Measurements from ENCODE around the gene WASL.
"Not testable (repeated sequence)": the region's sequence is repeated elsewhere in the genome, so short reads cannot be mapped to it uniquely, and the experiment has no call there.

Gene WASL

DNA sequence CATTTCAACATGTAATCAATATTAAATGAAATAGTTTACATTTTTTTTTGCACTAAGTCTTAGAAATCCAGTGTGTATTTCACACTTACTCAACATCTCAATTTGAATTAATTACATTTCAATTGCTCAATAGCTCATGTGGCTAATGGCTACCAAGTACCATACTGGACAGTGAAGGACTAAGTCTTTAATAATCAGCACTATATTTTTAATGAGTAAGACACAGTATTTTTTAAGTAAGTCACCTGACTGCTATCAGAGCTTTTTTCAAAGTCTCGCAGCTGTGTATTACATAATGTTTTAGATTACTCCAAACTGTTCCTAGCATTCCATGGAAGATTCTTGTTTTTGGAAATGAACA, 19.6 kb downstream of the WASL start:
- no peak for DNase-seq

DNA sequence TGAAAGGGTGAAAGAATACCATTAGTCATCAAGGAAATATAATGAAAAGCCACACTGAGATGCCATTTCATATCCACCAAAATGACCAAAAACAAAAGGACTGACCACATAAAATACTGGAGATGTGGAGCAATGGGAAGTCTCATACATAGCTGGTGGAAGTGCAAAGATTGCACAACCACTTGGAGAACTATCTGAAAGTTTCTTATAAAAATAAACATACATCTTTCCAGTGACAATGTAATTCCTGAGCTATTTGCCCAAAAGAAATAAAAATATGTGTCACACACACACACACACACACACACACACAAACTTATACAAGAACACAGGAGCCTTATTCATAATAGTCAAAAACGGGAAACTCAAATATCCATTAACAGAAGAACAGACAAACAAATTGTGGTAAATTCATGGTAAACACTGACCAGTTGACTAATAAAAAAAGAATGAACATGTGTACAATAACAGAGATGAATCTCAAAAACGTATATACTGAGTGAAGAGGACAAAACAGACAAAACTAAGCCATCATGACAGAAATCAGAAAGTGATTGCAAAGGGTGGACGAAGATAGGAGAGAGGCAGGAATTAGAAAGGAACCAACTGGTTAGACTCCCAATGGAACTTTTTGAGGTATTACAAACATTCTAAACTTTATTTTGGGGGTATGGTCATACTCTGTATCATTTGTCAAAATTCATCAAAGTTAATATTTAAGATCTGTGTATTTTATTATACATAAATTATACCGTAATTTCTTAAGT, 21.5 kb downstream of the WASL start:
- DNase-seq = no peak

- no peak for DNase-seq
These were observed 23.1 kb downstream of the WASL start for GRCh38 chr7:123725586-123726171.

- no peak for DNase-seq
These were observed 24.0 kb downstream of the WASL start for GRCh38 chr7:123724817-123725253.

- DNase-seq = no peak
These were observed 24.9 kb downstream of the WASL start for GRCh38 chr7:123723913-123724312.

GRCh38 chr7:123720527-123720926, 28.3 kb downstream of the WASL start:
- not testable (repeated sequence) for DNase-seq

- no peak for DNase-seq
These were observed 29.5 kb downstream of the WASL start for GRCh38 chr7:123719197-123719721.

DNA sequence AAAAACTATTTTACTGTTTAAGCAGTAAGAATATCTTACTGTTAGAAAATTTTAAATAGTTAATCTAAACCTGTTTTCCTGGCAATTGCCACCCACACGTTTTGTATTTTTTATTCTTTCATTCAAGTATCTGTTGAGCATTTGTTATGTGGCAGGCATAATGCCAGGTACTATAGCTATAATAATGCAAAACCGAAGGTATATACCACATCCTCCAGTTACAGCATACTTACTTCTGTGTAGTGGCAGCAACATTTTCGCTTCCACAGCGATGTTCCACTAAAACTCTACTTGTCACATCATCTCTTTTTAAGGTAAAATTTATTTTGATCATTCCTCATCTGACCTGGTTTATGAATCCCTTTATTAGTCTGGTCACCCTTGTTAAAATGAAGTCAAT, 30.0 kb downstream of the WASL start:
- no peak for DNase-seq

DNA sequence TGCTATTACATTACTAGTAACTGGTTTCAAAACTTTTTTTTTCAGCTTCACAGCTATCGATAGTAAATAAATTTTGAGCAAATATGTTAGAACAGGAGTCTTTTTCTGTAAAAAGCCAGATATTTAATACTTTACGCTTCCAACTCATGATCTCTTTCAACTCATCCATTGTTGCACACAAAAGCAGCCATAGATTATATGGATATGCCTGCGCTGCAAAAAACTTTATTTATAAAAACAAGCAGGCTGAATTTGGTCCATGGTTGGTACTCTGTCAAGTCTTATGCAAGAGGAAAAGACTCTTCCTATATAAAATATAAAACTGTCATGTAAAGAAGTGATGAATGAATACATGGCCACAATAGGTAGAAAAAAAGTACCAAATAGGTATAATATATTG, 31.1 kb downstream of the WASL start:
- no peak for DNase-seq

DNA sequence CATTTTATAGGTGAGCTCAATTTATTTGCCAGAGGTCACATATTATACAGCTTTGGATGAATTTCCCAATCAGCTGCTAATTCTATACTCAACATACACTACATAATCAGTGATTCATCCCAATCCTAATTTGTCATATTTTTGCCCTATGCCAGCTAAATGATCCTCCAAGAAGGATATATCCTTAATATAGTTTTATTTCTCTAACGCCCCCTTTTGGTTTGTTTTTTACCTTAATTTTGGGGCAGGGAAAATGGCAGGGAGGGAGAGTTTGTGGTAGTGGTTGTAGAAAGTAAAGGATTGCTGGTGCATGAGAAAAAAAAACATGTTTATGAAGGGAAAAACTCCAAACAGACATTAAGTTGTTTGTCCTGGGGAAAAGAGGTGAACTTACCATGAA, 31.9 kb downstream of the WASL start:
- no peak for DNase-seq

DNA sequence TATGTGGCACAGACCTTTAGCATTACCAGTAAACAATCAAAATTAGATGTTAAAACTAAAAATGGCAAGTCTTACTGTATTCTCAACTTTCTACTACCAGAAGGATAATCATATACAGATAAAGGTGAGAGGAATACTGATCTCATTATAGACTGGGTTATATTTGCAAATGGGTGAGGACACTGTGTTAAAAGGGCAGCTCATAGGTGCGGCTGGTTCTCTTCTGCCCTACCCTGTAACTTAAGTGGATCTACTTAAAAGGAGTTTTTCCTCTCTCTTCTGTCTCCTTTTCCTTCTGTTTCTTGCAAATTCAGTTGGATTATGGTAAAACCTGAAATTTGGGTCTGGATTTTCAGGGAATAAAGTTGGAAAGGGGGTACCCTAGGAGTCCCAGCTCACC, 33.0 kb downstream of the WASL start:
- no peak for DNase-seq

DNA sequence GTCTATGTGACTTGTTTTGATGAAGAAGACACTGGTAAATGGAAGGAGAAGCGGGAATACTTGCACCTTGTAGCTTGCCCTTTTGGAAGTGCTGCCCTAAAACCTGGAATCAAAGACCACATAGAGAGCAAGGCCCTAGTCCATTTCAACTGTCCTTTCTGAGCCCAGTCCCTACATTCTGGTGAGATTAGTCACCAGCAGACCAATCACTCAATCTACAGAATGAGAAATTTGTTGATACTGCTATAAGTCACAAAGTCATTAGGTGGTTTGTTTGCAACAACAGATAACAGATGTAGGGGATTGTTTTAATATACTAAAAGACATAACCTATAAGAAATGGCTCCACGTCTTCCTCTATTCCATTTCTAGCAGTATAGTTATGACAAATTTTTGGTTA, 33.6 kb downstream of the WASL start:
- no peak for DNase-seq

DNA sequence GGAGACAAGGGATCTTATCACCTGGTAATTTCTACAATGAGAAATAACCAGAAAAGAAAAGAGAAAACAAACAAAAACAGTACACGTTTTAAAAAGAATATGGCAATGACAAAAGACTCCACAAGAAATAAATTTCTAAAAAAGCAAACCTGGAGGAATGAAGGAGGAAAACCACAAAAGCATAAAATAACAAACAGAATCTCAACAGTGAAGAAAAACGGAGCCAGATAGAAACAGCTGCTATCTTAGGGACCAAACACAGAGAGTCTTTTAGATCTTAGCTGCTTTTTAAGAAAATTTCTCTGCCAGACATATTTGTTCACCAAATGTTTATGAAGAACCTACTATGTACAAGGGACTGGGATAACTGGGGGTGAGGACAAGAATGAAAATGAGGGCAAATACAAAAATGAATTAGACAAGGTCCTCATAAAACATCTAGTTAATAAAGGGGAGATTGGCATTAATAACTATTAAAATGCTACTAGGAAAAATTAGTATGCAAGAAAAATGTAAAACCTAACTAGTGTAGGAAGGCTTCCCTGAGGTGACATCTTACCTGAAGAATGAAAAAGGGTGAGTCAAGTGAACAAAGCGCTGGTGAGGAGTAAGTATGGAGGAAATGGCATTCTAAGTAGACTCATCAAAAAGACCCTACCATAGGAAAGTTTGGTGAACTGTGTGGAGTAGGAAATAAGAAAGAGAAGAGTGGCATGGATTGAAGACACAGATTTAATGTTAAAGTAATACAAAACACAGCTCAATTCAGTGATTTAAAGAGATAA, 34.3 kb downstream of the WASL start:
- DNase-seq = no peak

DNA sequence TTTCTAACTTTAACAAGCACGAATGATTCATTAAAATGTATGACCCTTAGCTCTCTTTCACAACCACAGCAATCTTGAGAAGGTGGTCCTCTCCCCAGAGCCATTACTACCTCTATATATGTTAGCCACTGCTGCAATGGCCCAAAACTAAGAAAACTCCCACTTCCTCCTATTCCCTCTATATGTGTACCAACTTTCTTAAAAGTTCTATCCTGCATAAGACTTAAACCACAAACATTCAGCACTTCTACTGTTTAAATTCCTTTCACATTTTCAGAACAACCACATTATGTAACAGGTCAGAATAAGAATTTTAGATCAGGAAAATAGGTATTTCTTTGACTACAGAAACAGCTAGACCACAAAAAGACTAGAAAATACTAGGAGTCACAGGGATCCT, 36.2 kb downstream of the WASL start:
- no peak for DNase-seq

DNA sequence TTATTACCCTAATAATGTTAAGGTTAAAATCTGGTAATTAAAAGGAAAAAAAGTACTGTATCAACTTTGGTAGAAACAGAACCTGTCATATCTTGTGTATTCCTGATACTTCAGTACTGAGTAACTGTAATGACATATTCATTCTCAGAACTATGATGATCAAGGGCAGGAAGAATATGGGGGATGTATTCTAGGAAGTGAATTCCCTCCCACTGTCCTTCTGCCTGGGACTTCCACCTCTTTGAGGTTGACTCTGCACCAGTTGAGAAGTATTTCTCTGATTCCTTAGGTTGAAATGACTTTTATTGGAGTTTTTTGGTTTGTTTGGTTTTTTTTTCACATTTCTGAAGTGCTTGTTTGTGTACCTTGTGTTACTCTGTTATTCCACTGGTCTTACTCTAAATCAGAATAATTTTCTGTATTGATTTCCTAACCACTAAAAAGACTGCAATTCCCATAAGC, 36.9 kb downstream of the WASL start:
- no peak for DNase-seq

- no peak for DNase-seq
These were observed 38.1 kb downstream of the WASL start for GRCh38 chr7:123710683-123711082.

DNA sequence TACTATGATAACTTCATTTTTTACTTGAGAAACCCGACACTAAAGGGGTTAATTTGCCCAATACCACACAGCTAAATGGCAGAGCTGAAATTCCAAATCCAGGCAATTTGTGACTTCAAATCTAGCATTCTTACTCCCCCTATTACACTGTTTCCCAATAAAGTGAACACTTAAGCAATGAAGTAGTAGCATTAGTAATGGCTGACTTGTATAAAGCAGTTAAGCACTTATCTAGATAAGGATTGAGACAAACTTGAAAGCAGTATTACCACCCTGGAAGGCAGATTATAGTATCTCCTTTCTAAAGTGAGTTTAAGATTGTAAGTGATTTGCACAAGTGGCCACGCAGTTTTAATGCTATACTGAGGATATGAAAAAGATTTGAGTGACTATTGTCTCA, 39.3 kb downstream of the WASL start:
- no peak for DNase-seq

DNA sequence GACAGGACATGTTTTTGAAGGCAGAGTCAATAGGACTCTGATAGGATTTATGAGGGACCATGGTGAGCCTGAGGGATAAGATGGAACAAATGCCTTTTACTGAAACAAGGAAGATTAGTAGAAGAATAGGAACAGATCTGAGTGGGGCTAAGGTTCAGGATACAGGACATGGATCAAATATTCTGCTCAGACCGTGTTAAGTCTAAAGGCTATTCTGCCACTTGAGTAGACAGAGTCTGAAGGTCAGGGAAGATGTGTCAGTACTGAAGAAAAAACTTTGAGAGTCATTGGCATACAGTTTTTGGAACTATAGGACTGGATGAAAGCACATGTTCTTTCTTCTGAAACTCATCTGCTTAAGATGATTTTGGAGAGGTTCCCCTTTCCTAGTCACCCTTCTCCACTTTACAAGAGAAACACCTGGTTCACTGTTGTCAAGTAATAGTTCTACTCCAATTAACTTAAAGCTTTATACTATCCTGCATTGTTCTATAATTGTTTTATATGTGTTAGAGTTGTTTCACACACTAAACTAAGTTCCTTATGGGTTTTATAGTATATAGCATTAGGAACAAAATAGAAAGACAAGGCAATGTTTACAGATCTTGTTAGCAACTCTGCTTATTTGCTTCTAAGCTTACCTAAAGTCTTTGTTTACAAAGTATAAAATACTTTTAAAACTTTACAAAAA, 43.4 kb downstream of the WASL start:
- DNase-seq = no peak

- no peak for DNase-seq
These were observed 52.7 kb downstream of the WASL start for GRCh38 chr7:123695944-123696677.

DNA sequence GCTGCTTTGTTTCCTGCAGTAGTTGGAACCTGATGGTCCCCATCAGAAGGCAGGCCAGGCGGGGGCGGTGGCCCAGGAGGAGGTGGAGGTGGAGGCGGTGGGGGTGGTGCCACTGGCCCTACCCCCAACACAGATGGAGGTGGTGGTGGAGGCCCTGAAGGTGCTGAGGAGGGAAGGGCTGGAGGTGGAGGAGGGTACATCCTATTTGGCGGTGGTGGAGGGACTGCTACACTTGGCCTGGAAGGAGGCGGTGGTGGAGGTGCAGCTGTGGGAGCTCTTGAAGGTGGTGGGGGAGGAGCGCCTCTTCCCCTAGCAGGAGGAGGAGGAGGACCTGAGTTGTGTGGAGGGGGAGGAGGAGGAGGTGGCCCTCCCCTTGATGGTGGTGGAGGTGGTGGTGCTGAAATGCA, 56.3 kb downstream of the WASL start:
- DNase-seq = no peak

- DNase-seq = no peak
These were observed 58.3 kb downstream of the WASL start for GRCh38 chr7:123690550-123690949.

DNA sequence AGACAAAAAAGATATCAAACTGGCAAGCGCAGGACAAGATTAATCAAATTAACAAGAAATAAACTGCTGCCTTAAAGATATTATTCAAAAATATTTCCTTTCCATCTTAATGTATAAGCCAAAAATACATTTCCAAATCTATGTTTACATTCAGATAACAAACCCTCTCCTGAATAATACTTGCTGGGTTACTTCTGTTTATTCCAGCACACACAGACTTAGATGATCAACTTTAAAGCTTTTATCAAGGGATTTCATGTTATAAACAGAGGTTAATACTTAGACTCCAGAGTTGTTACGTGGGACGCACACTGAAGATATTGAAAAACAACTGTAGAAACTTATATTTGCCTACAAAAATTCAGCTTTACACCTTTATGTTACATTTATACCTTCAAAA, 59.6 kb downstream of the WASL start:
- DNase-seq = no peak

Measured in NCI-H2081 treated with DMSO at 0.1 percent for 48 hours (cell line).